ENCODE measurements around the gene MAP3K12.

MAP3K12 gene

DNA sequence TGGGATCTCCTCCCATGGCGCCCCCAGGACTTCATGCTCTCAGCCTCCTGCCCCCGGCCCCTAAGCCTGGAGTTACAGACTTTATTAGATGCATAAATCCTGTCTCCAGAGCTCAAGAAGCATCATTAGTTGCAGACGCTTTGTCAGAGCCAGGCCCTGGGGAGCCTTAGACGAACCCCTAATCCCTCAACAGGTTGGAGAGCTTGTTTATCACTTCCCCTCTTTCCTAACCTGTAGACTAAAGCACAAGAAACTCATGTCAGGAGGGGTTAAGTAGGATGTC lies 8.3 kb upstream of the MAP3K12 start:
- DNase-seq (ENCODE audit: low read depth), result no peak

DNA sequence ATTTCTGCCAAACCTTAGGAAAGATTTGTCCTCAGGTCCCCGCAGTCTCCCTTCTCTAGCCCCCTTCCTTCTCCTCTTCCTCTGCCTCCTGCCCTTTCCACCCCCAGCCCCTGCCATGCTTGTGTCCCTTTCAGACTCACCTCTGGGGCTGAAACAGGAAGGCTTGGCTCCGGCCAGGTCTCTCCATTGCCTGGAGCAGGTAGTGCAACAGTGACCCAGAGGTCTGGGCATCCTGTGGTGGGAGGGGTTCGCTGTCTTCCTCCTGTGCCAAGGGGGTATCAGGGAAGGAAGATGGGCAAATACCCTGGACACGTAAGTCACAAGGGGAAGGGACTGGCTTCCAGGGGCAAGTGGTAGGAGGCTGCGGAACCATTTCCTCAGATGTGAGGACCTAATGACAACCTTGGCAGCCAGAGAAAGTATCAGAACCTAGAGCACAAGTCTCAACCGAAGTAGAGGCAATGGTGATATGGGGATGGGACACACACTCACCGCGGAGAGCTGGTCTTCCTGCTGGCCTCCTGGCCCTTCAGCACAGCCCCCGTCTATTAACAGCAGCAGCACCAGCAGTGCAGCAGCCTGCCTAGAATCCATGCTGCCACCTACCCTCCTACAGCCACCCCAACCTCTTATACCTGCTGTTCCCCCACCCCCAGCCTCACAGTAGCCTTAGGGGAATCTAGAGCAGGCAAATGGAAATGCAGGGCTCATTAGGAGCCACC lies 7.8 kb upstream of the MAP3K12 start, which contains the start of gene NPFF:
Gene NPFF, minus strand, starts transcription at position 604 of the 722 bp plus-strand sequence. Its CDS starts 10 bp downstream, at position 594.
- no peak for DNase-seq (ENCODE audit: low read depth)

DNA sequence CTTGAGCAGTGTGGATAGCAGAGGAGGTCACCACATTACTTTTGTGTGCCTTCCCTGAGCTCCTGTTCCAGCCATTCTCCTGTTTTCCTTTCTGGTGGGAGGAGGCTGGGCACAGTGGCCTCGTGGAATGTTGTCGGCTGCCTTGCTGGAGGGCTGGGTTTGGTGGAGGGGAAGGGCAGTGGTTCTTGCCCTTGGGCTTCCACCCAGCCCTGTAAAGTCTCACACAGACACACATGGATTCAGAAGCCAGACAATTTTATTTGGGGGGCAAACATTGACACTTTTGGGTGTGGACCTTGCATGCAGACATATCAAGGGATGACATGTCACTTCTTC lies 7.2 kb upstream of the MAP3K12 start:
- DNase-seq (ENCODE audit: low read depth), result no peak

DNA sequence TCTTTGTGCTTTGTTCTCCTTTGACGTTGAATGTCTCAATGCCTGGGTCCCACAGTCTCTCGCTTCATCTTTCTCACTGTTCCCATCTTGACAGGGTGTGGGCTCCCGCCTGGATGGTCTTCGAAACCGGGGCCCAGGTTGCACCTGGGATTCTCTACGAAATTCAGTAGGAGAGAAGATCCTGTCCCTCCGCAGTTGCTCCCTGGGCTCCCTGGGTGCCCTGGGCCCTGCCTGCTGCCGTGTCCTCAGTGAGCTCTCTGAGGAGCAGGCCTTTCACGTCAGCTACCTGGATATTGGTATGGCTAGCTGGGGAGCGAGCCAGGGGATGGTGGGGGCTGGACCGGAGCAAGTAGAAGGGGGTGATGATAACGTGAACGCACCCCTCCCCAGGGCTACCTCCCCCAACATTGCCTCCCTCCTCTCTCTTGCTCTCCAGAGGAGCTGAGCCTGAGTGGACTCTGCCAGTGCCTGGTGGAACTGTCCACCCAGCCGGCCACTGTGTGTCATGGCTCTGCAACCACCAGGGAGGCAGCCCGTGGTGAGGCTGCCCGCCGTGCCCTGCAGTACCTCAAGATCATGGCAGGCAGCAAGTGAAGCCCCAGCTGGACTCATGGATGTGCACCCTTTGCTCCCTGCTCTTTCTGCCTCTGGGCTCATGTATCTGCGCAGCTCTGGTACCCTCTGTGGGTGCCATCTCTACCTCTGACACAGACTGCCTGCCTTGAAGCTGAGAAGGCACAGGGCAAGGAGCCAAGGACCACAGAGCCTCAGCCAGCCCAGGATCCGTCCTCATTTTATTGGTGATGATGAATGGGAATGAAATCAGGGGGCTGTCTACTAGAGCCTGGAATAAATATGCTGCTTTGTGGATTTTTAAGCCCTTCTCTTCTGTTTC lies 6.5 kb upstream of the MAP3K12 start:
- DNase-seq (ENCODE audit: low read depth), result no peak

DNA sequence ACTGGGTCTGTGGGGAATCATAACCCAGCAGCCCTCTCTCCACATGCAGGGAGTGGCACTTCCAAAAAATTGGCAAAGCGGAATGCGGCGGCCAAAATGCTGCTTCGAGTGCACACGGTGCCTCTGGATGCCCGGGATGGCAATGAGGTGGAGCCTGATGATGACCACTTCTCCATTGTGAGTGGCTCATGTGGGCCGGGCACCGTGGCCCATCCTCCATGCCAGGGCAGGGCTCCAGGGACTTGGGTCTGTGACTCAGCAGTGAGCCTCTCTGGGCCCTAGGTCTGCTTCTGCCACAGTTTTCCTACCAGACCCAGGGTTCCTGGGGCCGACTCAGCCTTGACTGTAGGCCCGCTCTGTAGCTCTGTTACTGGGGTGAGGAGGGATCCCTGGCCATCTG lies 5.8 kb upstream of the MAP3K12 start:
- DNase-seq (ENCODE audit: low read depth), result no peak

DNA sequence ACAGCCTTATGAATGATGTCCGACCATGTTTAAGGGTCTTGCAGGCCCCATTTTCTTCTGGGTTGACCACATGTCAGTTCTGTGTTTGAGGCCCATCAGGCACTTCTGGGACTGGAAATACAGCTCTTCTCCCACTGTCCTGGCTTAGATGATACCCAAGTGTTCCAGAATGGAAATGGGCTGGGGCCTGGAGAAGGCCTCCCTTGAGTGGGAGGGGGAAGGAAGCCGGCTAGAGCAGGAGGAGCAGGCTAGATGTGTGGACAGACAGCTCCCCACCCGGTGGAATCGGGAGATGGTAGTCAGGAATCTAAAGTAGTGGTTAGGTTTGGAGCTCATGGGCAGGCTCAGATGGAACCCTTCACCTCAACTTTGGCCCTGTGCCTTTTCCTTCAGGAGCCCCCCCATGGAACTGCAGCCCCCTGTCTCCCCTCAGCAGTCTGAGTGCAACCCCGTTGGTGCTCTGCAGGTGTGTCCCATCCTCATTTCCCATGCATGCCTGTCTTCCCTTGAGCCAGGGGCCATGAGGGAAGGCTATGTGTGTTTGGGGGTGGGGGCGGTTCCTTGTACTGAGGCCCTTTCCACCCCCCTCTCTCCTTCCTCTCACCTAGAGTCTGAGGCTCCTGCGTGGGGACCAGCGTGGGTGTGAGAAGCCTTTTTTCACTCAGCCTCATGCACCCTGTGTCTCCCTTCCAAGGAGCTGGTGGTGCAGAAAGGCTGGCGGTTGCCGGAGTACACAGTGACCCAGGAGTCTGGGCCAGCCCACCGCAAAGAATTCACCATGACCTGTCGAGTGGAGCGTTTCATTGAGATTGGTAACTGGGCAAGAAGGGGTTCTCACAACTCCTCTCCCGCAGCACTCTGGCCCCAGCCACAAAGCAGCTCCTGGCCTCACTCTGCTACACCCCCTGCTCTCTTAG lies 5.0 kb upstream of the MAP3K12 start:
- no peak for DNase-seq (ENCODE audit: low read depth)

DNA sequence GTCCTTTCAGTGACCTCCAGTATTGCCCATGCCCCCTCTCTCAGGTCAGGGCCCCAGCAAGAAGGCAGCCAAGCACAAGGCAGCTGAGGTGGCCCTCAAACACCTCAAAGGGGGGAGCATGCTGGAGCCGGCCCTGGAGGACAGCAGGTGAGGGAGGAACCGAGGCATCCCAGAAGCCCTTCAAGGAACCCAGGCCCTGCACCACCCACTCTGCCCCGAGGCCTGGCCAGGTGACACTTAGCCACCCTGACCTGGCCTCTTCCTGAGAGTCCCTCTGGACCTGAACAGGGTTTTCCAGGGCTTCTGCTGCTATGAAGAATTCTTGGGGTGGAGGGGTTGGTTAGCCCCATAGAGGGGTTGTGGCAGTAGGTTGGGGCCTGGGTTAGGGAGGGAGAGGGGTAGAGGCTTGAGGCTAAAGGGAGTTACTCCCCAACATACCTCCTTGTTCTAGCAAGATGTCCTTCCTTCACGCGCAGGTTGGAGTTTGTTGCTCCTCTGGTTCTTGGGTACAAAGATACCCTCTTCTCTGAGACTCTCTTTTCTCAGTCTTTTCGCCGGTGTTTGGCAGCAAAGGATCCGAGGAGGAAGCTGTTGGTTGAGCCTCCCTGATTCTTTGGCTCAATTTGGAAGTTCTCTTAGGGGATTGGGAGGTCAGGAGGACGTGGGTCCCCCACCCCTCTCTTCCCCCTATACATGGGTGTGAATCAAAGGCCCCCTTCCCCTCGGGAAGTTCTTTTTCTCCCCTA lies 3.9 kb upstream of the MAP3K12 start:
- no peak for DNase-seq (ENCODE audit: low read depth)

DNA sequence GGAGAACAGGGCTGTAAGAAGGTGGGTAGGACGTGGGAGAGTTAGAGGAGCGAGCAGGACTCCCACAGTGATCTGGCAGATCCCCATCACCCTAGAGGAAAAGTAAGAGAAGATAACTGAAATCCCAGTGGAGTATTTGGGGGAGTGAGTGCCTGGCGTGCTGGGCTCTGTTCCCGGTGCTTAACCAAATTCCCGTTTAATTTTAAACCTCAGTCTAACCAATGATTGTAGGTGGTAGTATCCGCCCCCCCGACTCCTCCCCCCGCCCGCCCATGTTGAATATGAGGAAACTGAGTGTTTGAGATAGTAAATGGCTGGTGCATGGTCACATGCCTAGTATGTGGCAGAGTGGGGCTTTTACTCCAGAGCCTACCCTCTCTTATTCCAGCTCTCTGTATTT lies 3.1 kb upstream of the MAP3K12 start:
- no peak for DNase-seq (ENCODE audit: low read depth)

DNA sequence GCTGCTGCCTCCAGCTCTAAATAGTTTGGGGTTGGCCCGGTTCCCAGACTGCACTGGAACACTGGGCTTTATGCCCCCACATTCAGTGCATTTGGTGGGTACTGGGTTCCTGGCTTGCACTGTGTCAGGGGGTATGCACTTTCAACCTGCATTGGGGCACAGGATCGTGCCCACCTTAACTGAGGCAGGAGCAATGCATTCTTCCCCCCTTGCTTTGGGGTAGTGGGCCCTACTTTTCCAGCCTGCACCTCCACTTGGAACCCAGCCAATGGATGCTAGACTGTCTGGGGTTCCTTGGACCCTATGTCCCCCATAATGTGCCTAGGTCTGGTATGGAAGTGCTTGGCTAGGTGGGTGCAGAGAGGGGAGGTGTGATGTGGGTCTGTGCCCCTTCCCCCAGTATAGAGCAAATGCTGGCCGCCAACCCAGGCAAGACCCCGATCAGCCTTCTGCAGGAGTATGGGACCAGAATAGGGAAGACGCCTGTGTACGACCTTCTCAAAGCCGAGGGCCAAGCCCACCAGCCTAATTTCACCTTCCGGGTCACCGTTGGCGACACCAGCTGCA lies 2.4 kb upstream of the MAP3K12 start:
- DNase-seq (ENCODE audit: low read depth), result no peak

DNA sequence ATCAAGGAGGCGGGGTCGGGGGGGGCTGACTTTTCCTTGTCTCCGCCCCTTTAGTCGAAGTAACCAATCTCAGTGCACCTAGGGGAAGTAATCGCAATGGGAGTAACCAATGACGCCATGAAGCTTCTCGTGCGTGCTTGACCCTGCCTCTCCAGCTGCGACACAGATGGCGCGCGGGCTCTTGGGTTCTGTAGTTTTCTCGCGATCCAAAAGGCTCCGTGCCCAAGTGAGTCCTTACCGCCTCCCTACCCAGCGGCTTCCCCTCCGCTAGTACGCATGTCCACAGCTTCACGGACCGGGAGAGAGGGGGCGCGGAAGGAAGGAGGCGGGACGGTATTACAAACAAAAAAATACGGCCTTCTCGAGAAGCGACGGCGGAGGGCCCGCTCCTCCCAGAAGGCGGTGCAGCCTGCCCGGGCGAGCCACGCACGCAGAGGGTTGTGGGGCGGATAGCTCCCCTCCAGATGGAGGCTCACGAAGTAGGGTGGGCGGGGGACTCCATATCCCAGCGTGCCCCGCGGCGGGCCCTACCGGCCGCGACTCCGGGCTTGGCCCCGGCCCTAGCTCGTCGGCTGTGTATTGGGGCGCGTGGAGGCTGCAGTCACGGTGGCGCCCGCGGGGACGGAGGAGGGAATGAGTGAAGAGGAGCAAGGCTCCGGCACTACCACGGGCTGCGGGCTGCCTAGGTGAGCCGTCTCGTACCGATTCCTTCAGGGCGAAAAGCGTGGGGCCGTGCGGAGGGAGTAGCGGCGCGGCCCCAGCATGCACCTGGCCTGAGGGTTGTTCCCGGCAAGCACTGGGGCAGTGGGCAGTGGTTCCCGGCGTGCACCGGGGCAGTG lies 1.7 kb upstream of the MAP3K12 start, which contains the start of gene TARBP2:
Gene TARBP2, plus strand, starts transcription at position 508 of the 839 bp plus-strand sequence. Its CDS starts 126 bp downstream, at position 634.
- peak; percentile 99 for DNase-seq (ENCODE audit: low read depth)

DNA sequence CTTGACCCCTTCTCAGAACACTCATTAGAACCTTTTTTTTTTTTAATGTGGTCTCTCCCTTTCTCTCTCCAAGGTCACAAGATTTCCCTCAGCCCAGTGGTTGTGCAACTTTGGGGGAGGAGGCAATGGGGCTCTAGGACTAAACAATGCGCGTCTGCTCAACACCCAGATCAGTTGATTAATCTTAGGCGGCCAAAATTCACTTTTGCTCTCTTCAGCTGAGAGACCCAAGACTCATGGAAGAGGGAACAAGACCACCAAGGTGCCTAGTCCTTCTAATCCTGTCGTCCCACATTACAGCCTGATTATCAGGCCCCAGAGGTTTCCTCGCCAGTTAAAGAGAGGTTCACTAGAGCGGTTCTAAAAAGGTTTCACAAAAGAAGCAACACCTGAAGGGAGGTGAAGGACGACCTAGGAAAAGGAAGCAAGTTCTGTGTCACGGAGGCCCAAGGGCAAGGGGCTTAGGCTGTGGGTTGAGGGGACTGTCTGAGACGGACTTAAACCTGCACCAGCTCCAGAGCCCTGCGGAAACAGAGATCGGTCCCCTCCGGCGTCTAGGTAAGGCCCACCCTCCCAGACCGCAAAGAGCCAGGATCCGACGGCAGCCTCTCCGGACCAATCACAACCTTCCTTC lies 1.0 kb upstream of the MAP3K12 start:
- DNase-seq (ENCODE audit: low read depth), result no peak

DNA sequence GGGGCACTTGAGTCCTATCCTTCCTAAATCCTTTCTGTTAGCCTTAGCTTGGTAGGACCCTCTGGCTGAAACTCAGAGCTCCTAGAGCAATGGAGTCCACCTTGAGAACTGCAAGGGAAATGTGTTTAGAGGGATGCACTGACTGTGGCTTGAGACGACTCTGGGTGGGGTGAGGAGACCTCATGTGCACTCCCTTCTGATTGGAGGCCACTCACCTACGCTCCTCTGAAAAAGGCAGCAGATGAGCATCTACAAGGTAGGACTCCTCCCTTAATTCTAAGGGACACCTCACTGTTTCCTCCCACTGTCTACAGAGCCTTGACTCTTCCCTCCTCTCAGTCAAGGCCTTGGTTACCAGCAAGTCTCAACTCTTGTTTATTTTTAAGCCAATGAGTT lies 1.0 kb downstream of the MAP3K12 start:
- DNase-seq (ENCODE audit: low read depth), result no peak

DNA sequence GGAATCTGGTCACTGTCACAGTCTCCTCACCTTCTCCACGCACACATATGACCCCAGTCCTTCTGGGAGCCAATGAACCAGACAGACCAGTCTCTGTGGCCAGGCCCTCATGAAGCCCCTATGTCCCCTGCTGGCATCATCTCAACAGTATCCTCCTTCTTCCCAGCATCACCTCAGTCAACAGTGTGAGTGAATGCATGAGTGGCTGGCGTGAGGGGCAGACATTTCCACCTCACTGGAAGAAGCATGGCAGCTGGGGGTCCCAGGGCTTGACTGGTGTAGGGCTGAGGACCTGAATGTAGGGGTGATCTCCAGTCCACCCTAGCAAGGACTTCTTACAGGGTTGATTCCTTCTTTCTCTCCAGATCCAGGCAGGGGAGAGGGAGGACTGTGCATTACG lies 1.8 kb downstream of the MAP3K12 start:
- DNase-seq (ENCODE audit: low read depth), result no peak

DNA sequence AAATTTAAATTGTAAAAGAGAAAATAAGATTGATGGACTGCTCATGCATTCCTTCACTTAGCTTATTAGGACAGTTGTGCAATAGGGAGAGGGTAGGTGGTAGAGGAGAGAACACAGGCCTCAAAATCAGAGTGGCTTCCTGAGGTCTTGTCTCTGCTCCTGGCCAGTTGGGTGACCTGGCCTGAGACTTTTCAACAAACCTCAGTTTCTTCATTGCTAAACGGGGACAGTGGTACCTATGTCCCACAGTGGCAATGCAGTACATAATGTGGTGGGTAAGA lies 2.6 kb downstream of the MAP3K12 start:
- no peak for DNase-seq (ENCODE audit: low read depth)

DNA sequence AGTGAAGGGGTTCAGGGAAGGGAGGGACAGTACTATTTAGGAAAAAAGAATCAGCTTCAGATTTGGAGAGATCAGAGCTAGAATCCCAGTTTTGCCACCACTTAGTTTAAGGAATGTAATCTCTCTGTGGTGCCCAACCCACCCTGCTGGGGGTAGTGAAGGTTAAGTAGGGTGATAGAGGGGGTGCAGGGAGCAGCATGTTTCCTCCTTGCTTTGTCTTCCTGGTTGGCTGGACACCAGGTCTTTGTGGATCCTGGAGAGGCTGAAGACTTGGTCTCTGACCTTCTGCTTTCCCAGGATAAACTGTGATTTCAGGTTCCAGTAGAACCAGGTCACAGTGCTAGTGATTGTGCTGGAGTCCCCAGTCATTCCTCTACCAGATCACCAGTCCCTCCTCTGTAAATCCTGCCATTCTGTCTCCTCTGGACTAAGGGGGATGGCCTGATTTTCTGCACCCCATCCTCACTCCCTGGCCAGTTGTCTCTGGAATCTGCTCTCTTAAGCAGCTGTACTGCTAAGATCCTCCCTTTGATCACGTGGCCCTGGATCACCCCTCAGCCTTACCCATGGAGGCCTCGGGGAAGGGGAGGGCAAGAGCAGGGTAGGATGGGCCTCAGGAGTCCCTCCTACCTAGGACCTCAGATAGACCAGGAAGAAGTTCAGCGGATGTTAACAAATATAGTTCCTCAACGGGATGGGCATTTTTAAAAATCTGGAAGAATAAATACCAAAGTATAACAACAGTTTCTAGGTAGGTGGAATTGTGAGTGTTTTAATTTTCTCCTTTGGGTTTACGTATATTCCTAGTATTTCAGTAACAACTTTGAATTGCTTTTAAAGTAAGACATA lies 3.1 kb downstream of the MAP3K12 start:
- no peak for DNase-seq (ENCODE audit: low read depth)

DNA sequence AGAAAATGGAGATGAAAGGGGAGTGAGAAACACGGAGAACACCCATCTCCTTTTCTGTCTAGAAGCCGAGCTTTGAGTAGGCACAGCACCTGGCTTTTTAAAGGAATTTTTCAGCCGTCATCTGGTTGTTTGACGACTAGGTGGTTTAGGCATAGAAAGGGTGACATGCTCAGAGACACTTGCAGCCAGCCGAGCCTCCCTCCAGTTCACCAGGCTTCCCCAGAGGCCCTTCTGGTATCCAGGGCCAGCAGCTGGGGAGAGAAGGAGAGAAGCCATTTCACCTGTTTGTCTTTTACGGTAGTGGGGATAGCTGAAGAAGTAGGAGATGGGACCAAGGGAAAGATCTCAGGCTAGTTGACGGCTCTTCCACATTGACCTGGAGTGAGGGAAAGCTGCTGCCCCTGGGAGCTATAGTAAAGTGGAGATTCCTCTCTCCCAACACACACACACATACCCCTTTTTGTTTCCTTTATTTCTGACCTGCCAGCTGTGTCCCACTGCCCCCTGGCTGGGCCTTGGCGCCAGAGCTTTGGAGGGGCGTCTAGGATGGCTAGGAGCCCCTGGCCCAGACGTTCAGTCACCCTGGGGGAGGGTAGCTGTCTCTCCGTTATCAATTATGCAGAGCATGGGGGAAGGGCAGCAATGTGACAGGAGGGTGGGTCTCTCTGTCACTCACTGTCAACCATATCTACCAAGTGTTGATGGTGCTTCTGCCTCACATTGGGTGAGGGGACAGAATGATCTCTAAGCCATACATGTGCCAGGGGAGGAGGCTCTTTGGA lies 5.5 kb downstream of the MAP3K12 start:
- no peak for DNase-seq (ENCODE audit: low read depth)

DNA sequence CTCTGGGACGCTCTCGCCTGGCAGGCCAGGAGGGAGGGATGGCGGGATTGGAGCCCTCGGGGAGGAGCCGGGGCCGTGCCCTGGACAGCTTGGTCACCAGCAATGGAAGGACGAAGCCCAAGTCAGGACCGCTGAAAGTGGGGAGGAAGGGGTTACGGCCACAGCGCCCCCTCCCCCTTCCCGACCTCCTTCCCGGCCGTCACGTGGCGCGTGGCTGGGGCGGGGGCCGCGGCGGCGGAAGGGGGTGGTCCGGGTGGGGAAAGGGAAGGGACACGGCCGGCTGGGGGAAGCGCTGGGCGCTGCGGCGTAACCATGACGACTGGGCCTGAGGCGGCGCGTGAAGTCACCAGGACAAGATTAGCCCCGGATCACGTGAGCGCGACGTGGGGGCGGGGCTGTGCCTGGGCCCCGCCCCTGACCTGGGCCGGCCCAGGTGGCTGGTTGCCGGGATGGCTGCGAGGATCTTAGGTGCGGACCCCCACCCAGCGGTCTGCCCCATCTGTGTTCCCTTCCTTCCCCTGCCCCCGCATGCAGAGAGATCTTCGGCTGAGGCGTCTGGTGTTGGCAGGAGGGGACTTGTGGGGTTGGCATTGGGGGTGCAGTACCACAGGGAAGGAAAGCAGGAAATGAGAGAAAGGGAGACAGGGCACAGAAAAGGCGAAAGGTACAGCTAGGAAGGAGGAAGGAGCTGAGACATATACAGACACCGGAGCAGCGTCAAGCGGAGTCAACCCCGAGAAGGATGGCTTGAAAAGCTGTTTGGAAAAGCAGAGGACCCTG lies 6.2 kb downstream of the MAP3K12 start:
- no peak for DNase-seq (ENCODE audit: low read depth)

DNA sequence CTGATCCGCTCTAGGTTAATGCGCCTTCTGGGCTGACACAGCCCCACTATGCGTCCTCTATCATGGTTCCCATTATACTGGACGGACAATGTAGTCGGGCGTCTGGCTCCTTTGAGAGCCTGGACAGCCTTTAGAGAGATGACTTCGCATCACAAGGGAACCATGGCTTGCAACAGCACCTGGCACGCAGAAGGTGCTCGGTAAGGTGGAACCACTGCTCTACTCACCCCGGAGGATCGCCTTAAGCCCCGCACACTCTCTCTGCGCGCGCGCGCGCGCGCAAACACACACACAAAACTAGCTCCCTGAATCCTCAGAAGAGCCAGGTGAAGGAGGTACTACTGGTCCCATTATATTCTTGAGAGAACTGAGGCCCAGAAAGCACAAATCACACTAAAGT lies 7.1 kb downstream of the MAP3K12 start:
- DNase-seq (ENCODE audit: low read depth), result no peak
